ENCODE data around the gene EBLN2.

The EBLN2 gene

DNA sequence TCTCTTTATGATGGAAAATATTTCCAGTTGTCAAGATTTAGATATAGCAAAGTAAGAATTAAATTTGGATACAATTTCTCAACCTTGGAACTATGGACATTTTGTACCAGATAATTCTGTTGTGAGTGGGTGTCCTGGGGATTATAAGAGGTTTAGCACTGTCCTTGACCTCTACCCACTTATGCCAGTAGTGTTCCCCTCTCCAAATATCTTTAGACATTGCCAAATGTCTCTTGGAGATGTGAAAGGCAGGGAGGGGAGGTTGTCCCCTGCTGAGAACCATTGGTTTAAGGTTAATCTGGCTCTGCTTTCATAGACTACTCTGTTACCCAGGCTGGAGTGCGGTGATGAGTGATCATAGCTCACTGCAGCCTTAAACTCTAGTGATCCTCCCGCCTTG lies at the start of gene EBLN2:
Gene EBLN2, plus strand, starts transcription at position 244 of the 400 bp plus-strand sequence. CDS start 423 bp downstream, outside the sequence.
- H3K27ac Mint-ChIP-seq = no peak within 1 kb of the TSS
- H3K4me3 Mint-ChIP-seq = no peak within 1 kb of the TSS
- no peaks in the 10 kb centered on the region for H3K36me3 Mint-ChIP-seq
- H3K4me1 Mint-ChIP-seq (ENCODE audit: low read depth) = peaks cover 3% of the 10 kb centered on the region
- no peaks in the 10 kb centered on the region for H3K27me3 Mint-ChIP-seq
- no peaks in the 10 kb centered on the region for H3K9me3 Mint-ChIP-seq (ENCODE audit: low read depth)

DNA sequence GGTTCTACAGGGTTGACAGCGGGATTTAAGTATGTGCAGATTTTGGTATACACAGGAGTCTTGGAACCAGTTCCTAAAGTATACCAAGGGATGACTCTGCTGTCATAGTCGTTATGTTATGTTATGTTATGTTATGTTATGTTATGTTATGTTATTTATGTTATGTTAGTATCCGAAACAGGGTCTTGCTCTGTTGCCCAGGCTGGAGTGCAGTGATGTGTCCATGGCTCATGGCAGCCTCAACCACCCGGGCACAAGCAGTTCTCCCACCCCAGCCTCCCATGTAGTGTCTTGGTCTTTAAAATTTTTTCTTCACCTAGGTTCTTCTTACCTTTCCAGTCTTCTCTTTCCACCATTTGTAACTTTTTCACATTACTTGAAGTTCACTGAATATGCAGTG lies 43.2 kb upstream of the EBLN2 start:
- H3K4me1 Mint-ChIP-seq (ENCODE audit: low read depth) = peaks cover 65% of the 10 kb centered on the region
- peak overlapping the region; percentile 7 for H3K4me3 Mint-ChIP-seq
- H3K36me3 Mint-ChIP-seq = peaks cover 2% of the 10 kb centered on the region
- no peaks in the 10 kb centered on the region for H3K9me3 Mint-ChIP-seq (ENCODE audit: low read depth)
- H3K27me3 Mint-ChIP-seq = no peaks in the 10 kb centered on the region
- H3K27ac Mint-ChIP-seq = peak overlapping the region; percentile 47

DNA sequence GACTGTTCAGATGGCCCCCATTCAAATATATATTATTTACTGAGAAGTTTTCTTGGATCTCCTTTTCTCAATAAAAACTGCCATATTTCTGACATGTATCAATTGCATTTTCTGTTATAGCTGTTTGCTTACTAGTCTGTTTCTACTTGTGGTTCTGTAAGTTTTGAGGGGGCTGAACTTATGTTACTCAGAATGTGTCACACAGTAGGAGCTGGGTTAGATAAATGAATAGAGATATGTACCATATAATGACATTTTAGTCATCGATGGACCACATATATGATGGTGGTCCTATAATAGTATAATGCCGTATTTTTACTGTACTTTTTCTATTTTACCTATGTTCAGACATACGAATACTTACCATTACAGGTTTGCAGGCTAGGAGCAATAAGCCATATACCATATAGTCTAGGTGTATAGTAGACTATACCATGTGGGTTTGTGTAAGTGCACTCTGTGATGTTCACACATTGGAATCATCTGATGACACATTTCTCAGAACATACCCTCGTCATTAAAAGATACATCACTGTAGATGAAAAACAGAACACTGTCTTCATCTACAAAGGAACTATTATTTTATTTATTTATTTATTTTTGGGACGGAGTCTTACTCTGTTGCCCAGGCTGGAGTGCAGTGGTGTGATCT lies 42.5 kb upstream of the EBLN2 start:
- Mint-ChIP-seq H3K27ac (peak overlapping the region; percentile 47), H3K9me3 (ENCODE audit: low read depth) (no peaks in the 10 kb centered on the region), H3K27me3 (no peaks in the 10 kb centered on the region), H3K36me3 (peaks cover 2% of the 10 kb centered on the region), H3K4me1 (ENCODE audit: low read depth) (peaks cover 65% of the 10 kb centered on the region), H3K4me3 (peak overlapping the region; percentile 7)

DNA sequence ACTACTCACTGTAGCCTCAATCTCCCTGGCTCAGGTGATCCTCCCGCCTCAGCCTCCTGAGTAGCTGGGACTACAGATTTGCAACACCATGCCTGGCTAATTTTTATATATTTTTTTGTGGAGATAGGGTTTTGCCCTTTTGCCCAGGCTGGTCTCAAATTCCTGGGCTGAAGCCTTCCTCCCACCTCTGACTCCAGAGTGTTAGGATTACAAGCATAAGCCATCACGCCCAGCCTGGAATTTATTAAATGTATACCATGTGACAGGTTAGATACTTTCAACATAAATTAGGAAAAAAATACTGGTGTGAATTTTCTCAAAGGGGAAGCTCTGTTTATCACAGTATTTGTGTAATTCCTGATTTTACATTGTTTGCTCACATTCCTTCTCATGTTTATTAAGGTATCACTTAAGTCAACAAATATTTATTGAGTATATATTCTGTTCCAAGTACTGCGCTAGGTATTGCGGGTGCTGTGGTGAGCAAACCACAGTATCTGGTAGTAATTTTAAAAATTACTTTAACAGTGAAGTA lies 40.1 kb upstream of the EBLN2 start:
- no peaks in the 10 kb centered on the region for H3K9me3 Mint-ChIP-seq (ENCODE audit: low read depth)
- H3K4me3 Mint-ChIP-seq = no peak overlapping the region
- H3K36me3 Mint-ChIP-seq = peaks cover 2% of the 10 kb centered on the region
- no peak overlapping the region for H3K27ac Mint-ChIP-seq
- H3K4me1 Mint-ChIP-seq (ENCODE audit: low read depth) = peaks cover 72% of the 10 kb centered on the region
- no peaks in the 10 kb centered on the region for H3K27me3 Mint-ChIP-seq

DNA sequence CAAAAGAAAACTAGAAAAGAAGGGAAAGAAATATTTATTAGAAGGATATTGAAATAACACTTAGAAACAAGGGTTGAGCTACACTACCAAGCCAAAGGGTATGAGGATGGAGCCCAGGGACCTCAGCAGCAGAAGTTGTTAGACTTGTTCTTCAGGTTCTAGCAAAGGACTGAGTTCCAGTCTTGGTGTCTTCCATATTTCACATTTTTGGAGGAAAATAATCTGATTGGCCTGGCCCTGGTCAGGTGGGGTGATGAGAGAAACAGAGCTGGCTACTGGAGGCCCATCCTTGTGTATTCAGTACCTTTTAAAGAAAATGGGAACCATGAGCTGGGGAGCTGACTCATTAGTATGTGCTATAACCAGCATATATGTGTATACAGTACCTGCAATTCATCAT lies 36.6 kb upstream of the EBLN2 start:
- no peaks in the 10 kb centered on the region for H3K27me3 Mint-ChIP-seq
- peak overlapping the region; percentile 31 for H3K27ac Mint-ChIP-seq
- H3K4me3 Mint-ChIP-seq = no peak overlapping the region
- peaks cover 5% of the 10 kb centered on the region for H3K36me3 Mint-ChIP-seq
- no peaks in the 10 kb centered on the region for H3K9me3 Mint-ChIP-seq (ENCODE audit: low read depth)
- peaks cover 76% of the 10 kb centered on the region for H3K4me1 Mint-ChIP-seq (ENCODE audit: low read depth)

DNA sequence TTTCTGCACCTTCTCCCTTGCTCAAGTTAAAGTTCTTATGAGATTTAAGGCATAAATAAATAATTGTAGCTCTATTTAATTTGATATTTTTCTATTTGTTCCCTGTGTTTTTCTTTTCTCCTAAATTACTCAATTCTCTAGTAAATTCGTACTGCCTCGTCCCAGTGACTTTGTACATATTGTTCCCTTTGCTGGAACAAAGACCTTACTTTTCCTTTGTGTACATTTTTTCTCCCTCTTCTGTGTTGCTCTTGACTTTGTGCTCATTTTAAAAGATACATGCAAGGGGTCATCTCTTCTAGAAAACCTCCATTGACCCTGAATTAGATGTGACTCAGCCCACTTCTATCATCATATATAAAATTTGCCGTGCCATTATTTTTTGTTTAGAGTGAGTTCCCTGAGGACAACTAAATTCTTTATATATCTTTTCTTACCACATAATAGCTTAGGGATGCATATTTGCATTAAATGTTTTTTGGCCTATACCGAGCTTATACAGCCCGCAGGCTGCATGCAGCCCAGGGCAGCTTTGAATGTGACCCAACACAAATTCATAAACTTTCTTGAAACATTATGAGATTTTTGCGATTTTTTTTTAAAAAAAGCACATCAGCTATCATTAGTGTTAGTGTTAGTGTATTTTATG lies 35.2 kb upstream of the EBLN2 start:
- peaks cover 79% of the 10 kb centered on the region for H3K4me1 Mint-ChIP-seq (ENCODE audit: low read depth)
- H3K27ac Mint-ChIP-seq = peak overlapping the region; percentile 18
- H3K9me3 Mint-ChIP-seq (ENCODE audit: low read depth) = no peaks in the 10 kb centered on the region
- peaks cover 9% of the 10 kb centered on the region for H3K36me3 Mint-ChIP-seq
- no peak overlapping the region for H3K4me3 Mint-ChIP-seq
- no peaks in the 10 kb centered on the region for H3K27me3 Mint-ChIP-seq

DNA sequence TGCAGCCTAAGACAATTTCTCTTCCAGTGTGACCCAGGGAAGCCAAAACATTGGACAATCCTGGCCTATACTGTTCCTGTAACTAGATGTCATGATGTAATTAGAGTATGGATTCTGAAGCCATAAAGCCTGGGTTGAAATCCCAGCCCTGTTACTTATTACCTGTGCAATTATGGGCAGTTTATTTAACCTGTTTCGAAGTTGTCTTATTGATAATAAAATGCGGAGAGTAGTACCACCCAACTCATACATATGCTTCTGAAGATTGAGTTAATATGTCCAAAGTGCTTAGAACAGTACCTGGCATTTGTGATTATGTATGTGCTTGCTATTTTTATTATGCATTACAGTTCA lies 34.7 kb upstream of the EBLN2 start:
- H3K4me1 Mint-ChIP-seq (ENCODE audit: low read depth) = peaks cover 80% of the 10 kb centered on the region
- no peaks in the 10 kb centered on the region for H3K9me3 Mint-ChIP-seq (ENCODE audit: low read depth)

DNA sequence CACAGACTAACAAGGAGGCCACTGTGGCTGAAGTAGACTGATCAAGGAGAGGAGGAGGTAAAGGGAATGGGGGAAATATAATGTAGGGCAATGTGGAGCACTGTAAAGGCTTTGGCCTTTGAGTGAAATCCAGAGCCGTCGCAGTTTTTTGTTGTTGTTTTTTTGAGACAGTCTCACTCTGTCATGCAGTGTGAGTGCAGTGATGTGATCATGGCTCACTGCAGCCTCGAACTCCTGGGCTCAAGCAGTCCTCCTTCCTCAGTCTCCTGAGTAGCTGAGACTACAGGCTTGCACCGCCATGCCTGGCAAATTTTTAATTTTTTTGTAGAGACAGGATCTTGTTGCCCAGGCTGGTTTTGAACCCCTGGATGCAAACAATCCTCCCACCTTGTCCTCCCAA lies 32.7 kb upstream of the EBLN2 start:
- Mint-ChIP-seq H3K9me3 (ENCODE audit: low read depth) (no peaks in the 10 kb centered on the region), H3K4me1 (ENCODE audit: low read depth) (peaks cover 81% of the 10 kb centered on the region), H3K4me3 (peak overlapping the region; percentile 52), H3K36me3 (peaks cover 9% of the 10 kb centered on the region), H3K27ac (peak overlapping the region; percentile 89), H3K27me3 (no peaks in the 10 kb centered on the region)

More for the DNA sequence above, 34.7 kb upstream of the EBLN2 start:
- H3K27ac Mint-ChIP-seq = no peak overlapping the region
- H3K36me3 Mint-ChIP-seq = peaks cover 9% of the 10 kb centered on the region
- H3K4me3 Mint-ChIP-seq = no peak overlapping the region
- no peaks in the 10 kb centered on the region for H3K27me3 Mint-ChIP-seq

DNA sequence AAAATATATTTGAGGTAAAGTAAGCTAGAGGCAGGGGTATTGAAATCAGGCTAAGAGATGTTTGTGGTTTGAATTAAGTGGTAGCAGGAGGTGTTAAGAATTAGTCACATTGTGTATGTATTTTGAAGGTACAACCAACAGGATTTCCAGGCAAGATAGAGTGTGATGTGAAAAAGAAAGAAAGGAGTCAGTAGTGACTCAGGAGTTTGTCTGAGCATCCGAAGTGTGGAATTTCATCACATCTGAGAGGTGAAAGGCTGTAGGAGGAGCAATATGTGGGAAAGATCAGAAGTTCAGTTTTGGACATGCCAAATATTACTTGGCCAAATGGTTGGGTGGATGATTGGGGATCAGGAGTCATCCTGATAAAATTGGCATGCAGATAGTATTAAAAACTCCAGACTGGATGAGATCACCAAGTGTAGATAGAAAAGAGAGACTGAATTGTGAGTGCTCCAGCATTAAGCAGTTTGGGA lies 32.1 kb upstream of the EBLN2 start:
- Mint-ChIP-seq H3K4me1 (ENCODE audit: low read depth) (peaks cover 83% of the 10 kb centered on the region), H3K9me3 (ENCODE audit: low read depth) (no peaks in the 10 kb centered on the region), H3K27me3 (no peaks in the 10 kb centered on the region), H3K4me3 (peak overlapping the region; percentile 52), H3K36me3 (peaks cover 11% of the 10 kb centered on the region), H3K27ac (peak overlapping the region; percentile 89)

DNA sequence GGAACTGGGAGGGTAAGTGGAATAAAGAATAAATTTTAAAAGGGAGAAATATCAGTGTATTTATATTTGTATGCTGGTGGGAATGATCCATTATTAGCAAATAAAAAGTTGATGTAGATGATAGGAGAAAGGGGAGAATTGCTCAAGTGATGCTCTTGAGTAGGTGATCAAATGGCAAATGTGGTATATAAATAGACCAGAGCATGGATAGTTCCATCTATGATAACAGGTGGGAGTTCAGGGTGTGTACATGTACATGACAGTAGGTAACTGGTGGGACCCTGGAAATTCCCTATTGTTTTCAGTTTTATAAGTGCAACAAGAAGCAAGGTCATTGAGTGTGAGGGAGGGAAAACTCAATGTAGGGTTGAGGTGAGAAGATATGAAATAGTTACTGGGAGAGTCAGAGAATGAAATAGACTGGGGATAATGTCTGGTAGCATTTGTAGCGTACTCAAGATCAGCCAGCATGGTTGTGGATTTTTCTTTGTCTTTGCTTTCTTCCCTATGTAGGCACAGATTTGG lies 31.3 kb upstream of the EBLN2 start:
- Mint-ChIP-seq H3K36me3 (peaks cover 11% of the 10 kb centered on the region), H3K27ac (peak overlapping the region; percentile 89), H3K9me3 (ENCODE audit: low read depth) (no peaks in the 10 kb centered on the region), H3K4me3 (peak overlapping the region; percentile 24), H3K27me3 (no peaks in the 10 kb centered on the region), H3K4me1 (ENCODE audit: low read depth) (peaks cover 84% of the 10 kb centered on the region)

DNA sequence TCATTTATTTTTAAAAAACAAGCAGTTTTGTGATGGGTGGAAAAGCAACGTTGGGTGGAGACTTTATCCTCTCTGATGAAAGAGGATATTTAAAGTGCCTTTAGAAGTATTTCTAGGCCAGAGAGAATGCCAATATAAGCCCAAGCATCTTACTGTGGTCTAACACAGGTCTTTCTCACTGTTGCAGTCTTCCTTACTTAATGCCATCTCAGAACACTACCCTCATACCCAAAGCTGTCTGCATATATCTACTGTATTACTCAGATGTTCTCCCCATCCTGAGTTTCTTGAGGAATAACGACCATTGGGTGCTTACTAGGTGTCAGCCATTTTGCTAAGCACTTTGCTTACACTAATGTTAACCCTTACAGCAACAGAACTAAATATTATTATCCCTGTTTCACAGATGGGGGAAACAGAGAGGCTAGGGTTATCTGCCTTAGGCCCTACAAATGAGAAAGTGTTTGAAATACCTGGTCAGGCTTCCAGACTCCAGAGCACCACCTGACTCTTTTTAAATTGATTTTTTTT lies 29.8 kb upstream of the EBLN2 start:
- H3K4me3 Mint-ChIP-seq = no peak overlapping the region
- H3K36me3 Mint-ChIP-seq = peaks cover 14% of the 10 kb centered on the region
- H3K27ac Mint-ChIP-seq = no peak overlapping the region
- no peaks in the 10 kb centered on the region for H3K9me3 Mint-ChIP-seq (ENCODE audit: low read depth)
- H3K27me3 Mint-ChIP-seq = no peaks in the 10 kb centered on the region
- H3K4me1 Mint-ChIP-seq (ENCODE audit: low read depth) = peaks cover 81% of the 10 kb centered on the region

DNA sequence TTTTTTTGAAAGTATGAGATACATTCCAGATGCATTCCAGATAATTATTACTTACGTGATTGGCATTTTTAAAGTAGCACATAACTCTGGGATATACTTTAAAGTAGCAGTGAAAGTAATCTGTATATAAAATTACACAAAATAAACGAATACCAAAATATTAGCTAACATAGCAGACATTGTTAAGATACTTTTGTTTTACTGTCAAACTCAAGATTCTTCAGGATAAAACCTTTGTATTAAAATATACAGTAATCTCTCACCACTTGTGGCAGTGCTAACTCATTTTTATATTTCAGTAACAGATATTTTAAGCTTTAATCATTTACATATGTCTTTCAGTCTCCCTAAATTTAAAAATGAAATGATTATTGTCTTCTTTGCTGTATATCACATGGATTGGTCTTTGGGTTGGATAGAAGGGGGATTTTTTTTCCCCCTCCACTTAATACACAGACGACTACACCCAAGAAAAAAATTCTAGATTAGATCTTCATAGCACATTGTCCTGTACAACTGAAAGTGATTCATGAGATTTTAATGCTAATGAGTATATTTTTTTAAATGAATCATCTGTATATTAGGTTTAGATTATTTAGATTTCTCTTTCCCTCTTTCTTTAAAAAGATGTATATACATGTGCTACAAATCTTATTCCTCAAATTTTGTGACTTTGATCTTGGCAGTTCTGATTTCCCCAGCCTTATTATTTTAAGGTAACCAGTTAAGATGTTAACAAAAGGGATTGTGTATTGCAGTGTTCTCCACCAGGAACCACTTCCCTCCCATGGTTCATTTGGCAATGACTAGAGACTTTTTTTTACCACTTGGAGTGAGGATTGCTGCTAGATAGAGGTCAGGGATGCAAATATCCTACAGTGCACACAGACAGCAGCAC lies 24.5 kb upstream of the EBLN2 start:
- Mint-ChIP-seq H3K27ac (peak overlapping the region; percentile 77), H3K27me3 (no peaks in the 10 kb centered on the region), H3K36me3 (peaks cover 10% of the 10 kb centered on the region), H3K4me3 (no peak overlapping the region), H3K4me1 (ENCODE audit: low read depth) (peaks cover 89% of the 10 kb centered on the region), H3K9me3 (ENCODE audit: low read depth) (no peaks in the 10 kb centered on the region)

DNA sequence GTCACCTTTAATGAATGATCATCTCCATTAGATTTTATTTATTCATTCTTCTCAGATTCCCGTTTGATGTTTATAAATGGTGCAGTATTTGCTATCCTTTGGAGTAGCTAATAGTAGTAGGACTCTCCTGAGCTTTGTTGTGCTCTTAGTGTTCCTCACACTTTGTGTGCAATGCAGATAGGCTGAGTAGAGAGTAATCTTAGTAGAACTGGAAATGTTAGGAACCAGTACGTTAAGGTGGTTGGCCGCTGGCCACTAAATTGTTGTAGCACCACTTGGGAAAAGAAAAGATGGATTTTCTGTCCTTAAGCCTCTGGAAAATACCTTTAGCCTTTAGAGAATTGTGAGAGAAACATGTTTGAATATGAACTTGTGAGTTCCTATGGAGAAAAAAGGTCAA lies 19.9 kb upstream of the EBLN2 start:
- peaks cover 81% of the 10 kb centered on the region for H3K4me1 Mint-ChIP-seq (ENCODE audit: low read depth)
- no peaks in the 10 kb centered on the region for H3K9me3 Mint-ChIP-seq (ENCODE audit: low read depth)
- no peaks in the 10 kb centered on the region for H3K27me3 Mint-ChIP-seq
- peaks cover 5% of the 10 kb centered on the region for H3K36me3 Mint-ChIP-seq
- H3K27ac Mint-ChIP-seq = peak overlapping the region; percentile 71
- no peak overlapping the region for H3K4me3 Mint-ChIP-seq

DNA sequence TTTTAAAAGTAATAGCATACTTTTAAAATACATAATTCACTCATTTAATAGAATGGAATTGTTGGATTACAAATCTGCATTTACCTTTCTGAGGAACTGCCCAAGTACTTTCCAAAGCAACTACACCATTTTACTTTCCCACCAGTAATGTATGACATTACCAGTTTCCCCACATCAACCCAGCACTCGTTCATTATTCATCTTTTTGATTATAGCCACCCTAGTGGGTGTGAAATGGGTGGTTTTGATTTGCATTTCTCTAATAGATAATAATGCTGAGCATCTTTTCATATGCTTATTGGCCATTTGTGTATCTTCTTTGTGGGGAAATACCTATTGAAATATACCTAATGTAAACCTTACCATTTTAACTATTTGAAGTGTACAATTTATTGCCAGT lies 18.0 kb upstream of the EBLN2 start:
- H3K27ac Mint-ChIP-seq = no peak overlapping the region
- H3K27me3 Mint-ChIP-seq = no peaks in the 10 kb centered on the region
- H3K4me1 Mint-ChIP-seq (ENCODE audit: low read depth) = peaks cover 66% of the 10 kb centered on the region
- H3K4me3 Mint-ChIP-seq = no peak overlapping the region
- H3K9me3 Mint-ChIP-seq (ENCODE audit: low read depth) = no peaks in the 10 kb centered on the region
- no peaks in the 10 kb centered on the region for H3K36me3 Mint-ChIP-seq

Measured in activated naive CD8-positive, alpha-beta T cell (primary cell).